ENCODE results near the gene TSHZ1.

TSHZ1 gene

GRCh38 chr18:75249672-75250470 is 39.3 kb downstream of the TSHZ1 start:
- H3K27me3 ChIP-seq: no peaks in the 10 kb centered on the region
- no peak overlapping the region for H3K9ac ChIP-seq
- H4K20me1 ChIP-seq: peaks cover 21% of the 10 kb centered on the region; the same call in 1 of the 2 replicates
- peaks cover 40% of the 10 kb centered on the region for H3K4me1 ChIP-seq
- H3K36me3 ChIP-seq: no peaks in the 10 kb centered on the region
- no peak overlapping the region for H3K4me3 ChIP-seq
- peak overlapping the region; percentile 90; the same call in 1 of the 2 replicates for H3K27ac ChIP-seq
- H3K4me2 ChIP-seq: peak overlapping the region; percentile 91
- TF ChIP-seq Cebpa-rat (IDR thresholded peaks at IDR 0.05): no peak
- no peaks in the 10 kb centered on the region for H3K9me3 ChIP-seq

- Histone ChIP-seq H3K9ac (no peak overlapping the region), H3K4me1 (peaks cover 40% of the 10 kb centered on the region), H3K9me3 (no peaks in the 10 kb centered on the region), H3K4me2 (peak overlapping the region; percentile 91; the same call in 1 of the 2 replicates), H3K4me3 (no peak overlapping the region), H3K27me3 (no peaks in the 10 kb centered on the region), H3K36me3 (no peaks in the 10 kb centered on the region), H4K20me1 (peaks cover 26% of the 10 kb centered on the region; the same call in 1 of the 2 replicates), H3K27ac (0 out of 2 replicates have a peak overlapping the region, but pooled peaks have one; percentile 90)
- TF ChIP-seq Cebpa-rat (IDR thresholded peaks at IDR 0.05): no peak
Measured at GRCh38 chr18:75250471-75250821, 39.8 kb downstream of the TSHZ1 start.

- no peaks in the 10 kb centered on the region for H3K36me3 ChIP-seq
- TF ChIP-seq Cebpa-rat (IDR thresholded peaks at IDR 0.05): no peak
- no peaks in the 10 kb centered on the region for H3K9me3 ChIP-seq
- no peak overlapping the region for H3K9ac ChIP-seq
- H3K27me3 ChIP-seq: no peaks in the 10 kb centered on the region
- H3K27ac ChIP-seq: no peak overlapping the region
- H3K4me1 ChIP-seq: peaks cover 39% of the 10 kb centered on the region
- H4K20me1 ChIP-seq: peaks cover 36% of the 10 kb centered on the region; the same call in 1 of the 2 replicates
- no peak overlapping the region for H3K4me3 ChIP-seq
- no peak overlapping the region for H3K4me2 ChIP-seq
Measured at GRCh38 chr18:75251466-75251865, 40.9 kb downstream of the TSHZ1 start.

GRCh38 chr18:75252136-75252535 is 41.5 kb downstream of the TSHZ1 start:
- Histone ChIP-seq H3K4me3 (no peak overlapping the region), H3K27ac (no peak overlapping the region), H3K36me3 (no peaks in the 10 kb centered on the region), H3K4me1 (peaks cover 32% of the 10 kb centered on the region), H3K9ac (no peak overlapping the region), H4K20me1 (peaks cover 40% of the 10 kb centered on the region; the same call in 1 of the 2 replicates), H3K27me3 (no peaks in the 10 kb centered on the region), H3K9me3 (no peaks in the 10 kb centered on the region), H3K4me2 (no peak overlapping the region)
- TF ChIP-seq Cebpa-rat (IDR thresholded peaks at IDR 0.05): no peak

GRCh38 chr18:75253043-75253442 is 42.4 kb downstream of the TSHZ1 start:
- Histone ChIP-seq H3K9me3 (no peaks in the 10 kb centered on the region), H3K27ac (no peak overlapping the region), H4K20me1 (peaks cover 46% of the 10 kb centered on the region), H3K9ac (no peak overlapping the region), H3K4me2 (no peak overlapping the region), H3K27me3 (no peaks in the 10 kb centered on the region), H3K4me1 (peaks cover 27% of the 10 kb centered on the region), H3K36me3 (no peaks in the 10 kb centered on the region), H3K4me3 (no peak overlapping the region)
- TF ChIP-seq Cebpa-rat (IDR thresholded peaks at IDR 0.05): no peak

GRCh38 chr18:75253784-75254183 is 43.2 kb downstream of the TSHZ1 start:
- H3K9me3 ChIP-seq: no peaks in the 10 kb centered on the region
- H3K4me2 ChIP-seq: no peak overlapping the region
- no peaks in the 10 kb centered on the region for H3K36me3 ChIP-seq
- H3K27me3 ChIP-seq: no peaks in the 10 kb centered on the region
- H3K4me3 ChIP-seq: no peak overlapping the region
- TF ChIP-seq Cebpa-rat (IDR thresholded peaks at IDR 0.05): peak; percentile 65; the same call in 1 of the 2 replicates
- H3K4me1 ChIP-seq: peaks cover 20% of the 10 kb centered on the region
- H3K9ac ChIP-seq: no peak overlapping the region
- no peak overlapping the region for H3K27ac ChIP-seq
- H4K20me1 ChIP-seq: peaks cover 49% of the 10 kb centered on the region

- Histone ChIP-seq H3K4me3 (no peak overlapping the region), H3K36me3 (no peaks in the 10 kb centered on the region), H3K9me3 (no peaks in the 10 kb centered on the region), H3K27ac (no peak overlapping the region), H3K4me1 (peaks cover 7% of the 10 kb centered on the region; the same call in 1 of the 2 replicates), H4K20me1 (peaks cover 63% of the 10 kb centered on the region), H3K4me2 (no peak overlapping the region), H3K9ac (no peak overlapping the region), H3K27me3 (no peaks in the 10 kb centered on the region)
- TF ChIP-seq Cebpa-rat (IDR thresholded peaks at IDR 0.05): no peak
Measured at GRCh38 chr18:75255094-75255493, 44.5 kb downstream of the TSHZ1 start.

- Histone ChIP-seq H4K20me1 (peaks cover 70% of the 10 kb centered on the region), H3K27ac (no peak overlapping the region), H3K4me1 (0 out of 2 replicates have a peak, but pooled peaks cover 4% of the 10 kb centered on the region), H3K36me3 (peaks cover 11% of the 10 kb centered on the region), H3K9me3 (no peaks in the 10 kb centered on the region), H3K27me3 (no peaks in the 10 kb centered on the region), H3K4me3 (no peak overlapping the region), H3K4me2 (no peak overlapping the region), H3K9ac (no peak overlapping the region)
- no peak for TF ChIP-seq Cebpa-rat (IDR thresholded peaks at IDR 0.05)
Measured at GRCh38 chr18:75256376-75256775, 45.8 kb downstream of the TSHZ1 start.

- H4K20me1 ChIP-seq: peaks cover 73% of the 10 kb centered on the region
- 0 out of 2 replicates have a peak, but pooled peaks cover 4% of the 10 kb centered on the region for H3K4me1 ChIP-seq
- H3K9ac ChIP-seq: no peak overlapping the region
- no peak overlapping the region for H3K4me2 ChIP-seq
- TF ChIP-seq Cebpa-rat (IDR thresholded peaks at IDR 0.05): no peak
- H3K9me3 ChIP-seq: no peaks in the 10 kb centered on the region
- H3K27me3 ChIP-seq: no peaks in the 10 kb centered on the region
- H3K27ac ChIP-seq: no peak overlapping the region
- no peak overlapping the region for H3K4me3 ChIP-seq
- H3K36me3 ChIP-seq: peaks cover 11% of the 10 kb centered on the region
Measured at GRCh38 chr18:75257605-75258004, 47.0 kb downstream of the TSHZ1 start.

- Histone ChIP-seq H3K4me2 (no peak overlapping the region), H3K4me1 (no peaks in the 10 kb centered on the region), H3K9me3 (no peaks in the 10 kb centered on the region), H4K20me1 (peaks cover 58% of the 10 kb centered on the region), H3K36me3 (peaks cover 11% of the 10 kb centered on the region), H3K4me3 (no peak overlapping the region), H3K9ac (no peak overlapping the region), H3K27ac (no peak overlapping the region), H3K27me3 (no peaks in the 10 kb centered on the region)
- TF ChIP-seq Cebpa-rat (IDR thresholded peaks at IDR 0.05): no peak
Measured at GRCh38 chr18:75261430-75262223, 51.0 kb downstream of the TSHZ1 start.
